Osteocyte (in vitro differentiated cells): Measurements from ENCODE around the gene CDH19. TPM values are rescaled to one million over a fixed set of nuclear protein-coding genes. Genes with fewer than 3 reads are reported as not detected.

Experiments
- DNase-seq: peaks from one replicate; pipeline ENCODE4 v3.0.0; 2021; ENCODE audit warnings: mixed read lengths; ENCODE audit not compliant: unreplicated experiment; ENCODE audit errors: extremely low spot score
- H3K27ac Mint-ChIP-seq: one replicate; pipeline ENCODE4 v1.8.0; 2021; ENCODE audit warnings: mild to moderate bottlenecking, mixed read lengths; ENCODE audit not compliant: unreplicated experiment
- H3K27me3 Mint-ChIP-seq: one replicate; pipeline ENCODE4 v1.8.0; 2021; ENCODE audit warnings: mixed read lengths; ENCODE audit not compliant: unreplicated experiment
- H3K36me3 Mint-ChIP-seq: one replicate; pipeline ENCODE4 v1.8.0; 2021; ENCODE audit warnings: mixed read lengths; ENCODE audit not compliant: unreplicated experiment
- H3K4me1 Mint-ChIP-seq: one replicate; pipeline ENCODE4 v1.8.0; 2021; ENCODE audit warnings: mixed read lengths; ENCODE audit not compliant: unreplicated experiment
- H3K4me3 Mint-ChIP-seq: one replicate; pipeline ENCODE4 v1.8.0; 2021; ENCODE audit warnings: mild to moderate bottlenecking, moderate library complexity, mixed read lengths; ENCODE audit not compliant: unreplicated experiment
- H3K9me3 Mint-ChIP-seq: one replicate; pipeline ENCODE4 v1.8.0; 2021; ENCODE audit warnings: mixed read lengths; ENCODE audit not compliant: unreplicated experiment
- total RNA-seq: library from RNA; stranded (reverse); gene quantifications from 2 replicates; pipeline ENCODE4 v1.2.1, GENCODE V29; 2021
- TF ChIP-seq, protein P1 (sequence below): fragments of 200-600 bp; sonication (generic); IDR thresholded peaks from 2 replicates; pipeline ENCODE4 v1.5.0; 2021; ENCODE audit warnings: antibody characterized with exemption, mild to moderate bottlenecking, moderate library complexity

The CDH19 gene
- total RNA-seq, 1 donor from 2014 or later, result not detected

DNA sequence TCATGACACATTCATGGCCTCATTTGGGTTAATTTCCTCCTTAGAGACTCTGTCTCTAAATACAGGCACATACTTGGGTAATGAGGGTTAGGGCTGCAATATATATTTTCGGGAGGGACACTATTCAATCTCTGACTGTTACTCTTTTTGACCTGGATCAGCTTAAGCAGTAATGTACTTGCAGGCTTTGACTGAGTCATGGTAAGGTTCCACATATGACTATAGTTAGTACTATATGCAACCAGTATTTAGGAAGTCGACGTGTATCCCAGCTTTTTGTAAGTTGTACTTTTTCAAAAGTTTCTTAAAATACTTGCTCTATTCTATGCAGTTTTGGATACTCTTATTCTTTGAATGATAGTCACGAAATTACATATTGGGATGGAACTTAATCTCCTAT is 37.2 kb upstream of the CDH19 start:
- H3K27me3 Mint-ChIP-seq, result no peaks in the 10 kb centered on the region
- DNase-seq, result no peak
- H3K9me3 Mint-ChIP-seq, result no peaks in the 10 kb centered on the region
- no peaks in the 10 kb centered on the region for H3K36me3 Mint-ChIP-seq
- TF ChIP-seq, protein P1, sequence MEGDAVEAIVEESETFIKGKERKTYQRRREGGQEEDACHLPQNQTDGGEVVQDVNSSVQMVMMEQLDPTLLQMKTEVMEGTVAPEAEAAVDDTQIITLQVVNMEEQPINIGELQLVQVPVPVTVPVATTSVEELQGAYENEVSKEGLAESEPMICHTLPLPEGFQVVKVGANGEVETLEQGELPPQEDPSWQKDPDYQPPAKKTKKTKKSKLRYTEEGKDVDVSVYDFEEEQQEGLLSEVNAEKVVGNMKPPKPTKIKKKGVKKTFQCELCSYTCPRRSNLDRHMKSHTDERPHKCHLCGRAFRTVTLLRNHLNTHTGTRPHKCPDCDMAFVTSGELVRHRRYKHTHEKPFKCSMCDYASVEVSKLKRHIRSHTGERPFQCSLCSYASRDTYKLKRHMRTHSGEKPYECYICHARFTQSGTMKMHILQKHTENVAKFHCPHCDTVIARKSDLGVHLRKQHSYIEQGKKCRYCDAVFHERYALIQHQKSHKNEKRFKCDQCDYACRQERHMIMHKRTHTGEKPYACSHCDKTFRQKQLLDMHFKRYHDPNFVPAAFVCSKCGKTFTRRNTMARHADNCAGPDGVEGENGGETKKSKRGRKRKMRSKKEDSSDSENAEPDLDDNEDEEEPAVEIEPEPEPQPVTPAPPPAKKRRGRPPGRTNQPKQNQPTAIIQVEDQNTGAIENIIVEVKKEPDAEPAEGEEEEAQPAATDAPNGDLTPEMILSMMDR, result no peak
- no peaks in the 10 kb centered on the region for H3K4me1 Mint-ChIP-seq
- no peak overlapping the region for H3K27ac Mint-ChIP-seq
- no peak overlapping the region for H3K4me3 Mint-ChIP-seq

DNA sequence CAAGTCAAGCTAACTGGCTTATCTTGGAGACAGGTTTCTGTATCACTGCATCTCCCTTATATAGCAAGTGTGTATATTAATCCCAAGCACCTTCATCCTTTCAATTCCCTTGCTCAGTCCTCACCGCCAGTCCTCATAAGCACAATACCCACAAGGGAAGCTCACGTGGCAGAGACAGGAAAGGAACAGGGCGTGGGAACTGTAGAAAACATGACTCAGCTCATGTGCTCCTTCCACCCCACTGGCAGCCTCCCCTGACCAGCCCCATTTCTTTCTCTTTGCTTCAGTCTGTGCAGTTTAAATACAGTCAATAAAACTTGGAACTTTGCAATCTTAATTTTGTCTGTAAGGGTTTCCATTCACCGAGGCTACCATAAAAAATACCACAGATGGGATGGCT is 36.5 kb upstream of the CDH19 start:
- Mint-ChIP-seq H3K4me3 (no peak overlapping the region), H3K27me3 (no peaks in the 10 kb centered on the region), H3K27ac (no peak overlapping the region), H3K9me3 (no peaks in the 10 kb centered on the region), H3K36me3 (no peaks in the 10 kb centered on the region), H3K4me1 (no peaks in the 10 kb centered on the region)
- TF ChIP-seq, protein P1, result no peak
- no peak for DNase-seq

- Mint-ChIP-seq H3K27me3 (no peaks in the 10 kb centered on the region), H3K36me3 (no peaks in the 10 kb centered on the region), H3K27ac (no peak overlapping the region), H3K9me3 (no peaks in the 10 kb centered on the region), H3K4me3 (no peak overlapping the region), H3K4me1 (no peaks in the 10 kb centered on the region)
- no peak for DNase-seq
- TF ChIP-seq, protein P1, result no peak
Observed at GRCh38 chr18:66638856-66639629, 35.2 kb upstream of the CDH19 start.

GRCh38 chr18:66635342-66635741 is 31.5 kb upstream of the CDH19 start:
- H3K4me3 Mint-ChIP-seq, result no peak overlapping the region
- H3K27ac Mint-ChIP-seq, result no peak overlapping the region
- H3K4me1 Mint-ChIP-seq, result no peaks in the 10 kb centered on the region
- no peaks in the 10 kb centered on the region for H3K27me3 Mint-ChIP-seq
- H3K9me3 Mint-ChIP-seq, result no peaks in the 10 kb centered on the region
- TF ChIP-seq, protein P1, result no peak
- no peaks in the 10 kb centered on the region for H3K36me3 Mint-ChIP-seq
- DNase-seq, result no peak

GRCh38 chr18:66632756-66633155 is 28.9 kb upstream of the CDH19 start:
- H3K9me3 Mint-ChIP-seq, result no peaks in the 10 kb centered on the region
- no peak for DNase-seq
- no peak overlapping the region for H3K4me3 Mint-ChIP-seq
- H3K36me3 Mint-ChIP-seq, result no peaks in the 10 kb centered on the region
- no peaks in the 10 kb centered on the region for H3K27me3 Mint-ChIP-seq
- H3K27ac Mint-ChIP-seq, result no peak overlapping the region
- TF ChIP-seq, protein P1, result no peak
- no peaks in the 10 kb centered on the region for H3K4me1 Mint-ChIP-seq
